Measurements from ENCODE around the gene TMEM176B.

GRCh38 chr7:150835019-150835418 lies 34.9 kb upstream of the TMEM176B start:
- TF ChIP-seq CTCF (IDR thresholded peaks at IDR 0.05) (no peak), POLR2A (IDR thresholded peaks at IDR 0.05) (no peak)

All from lower leg skin (tissue), 3 donors.